Omental fat pad (tissue), 4 donors: ENCODE results near the gene ME3. TPM values are rescaled to one million over a fixed set of nuclear protein-coding genes. Genes with fewer than 3 reads are reported as not detected.

Source experiments
- ATAC-seq: fragments of 150-250 bp; one replicate; pipeline ENCODE4 v1.9.1; 2016; ENCODE audit warnings: mild to moderate bottlenecking, moderate library complexity; ENCODE audit not compliant: low FRiP score
- DNase-seq: peaks from one replicate; pipeline ENCODE4 v3.0.0-alpha.2; 2019; ENCODE audit warnings: low spot score
- total RNA-seq, 4 donors: library from RNA; depleted of rRNA; stranded (reverse); fragments of >200 nt; gene quantifications; one replicate each; pipeline ENCODE4 v1.1.0, GENCODE V29; 2016
- TF ChIP-seq, protein P1 (sequence below), 3 donors: fragments of 450-650 bp; IDR thresholded peaks; one replicate each; pipeline ENCODE4 v1.5.1; 2016 to 2017; ENCODE audit warnings: antibody characterized with exemption in 3 of 3, mild to moderate bottlenecking in 3 of 3, moderate library complexity in 2 of 3

The ME3 gene
- total RNA-seq, 4 donors from 2014 or later: 28.4 to 93.0 (median 80.1) TPM

- no peak for DNase-seq
- no peak for ATAC-seq
- TF ChIP-seq, protein P1, sequence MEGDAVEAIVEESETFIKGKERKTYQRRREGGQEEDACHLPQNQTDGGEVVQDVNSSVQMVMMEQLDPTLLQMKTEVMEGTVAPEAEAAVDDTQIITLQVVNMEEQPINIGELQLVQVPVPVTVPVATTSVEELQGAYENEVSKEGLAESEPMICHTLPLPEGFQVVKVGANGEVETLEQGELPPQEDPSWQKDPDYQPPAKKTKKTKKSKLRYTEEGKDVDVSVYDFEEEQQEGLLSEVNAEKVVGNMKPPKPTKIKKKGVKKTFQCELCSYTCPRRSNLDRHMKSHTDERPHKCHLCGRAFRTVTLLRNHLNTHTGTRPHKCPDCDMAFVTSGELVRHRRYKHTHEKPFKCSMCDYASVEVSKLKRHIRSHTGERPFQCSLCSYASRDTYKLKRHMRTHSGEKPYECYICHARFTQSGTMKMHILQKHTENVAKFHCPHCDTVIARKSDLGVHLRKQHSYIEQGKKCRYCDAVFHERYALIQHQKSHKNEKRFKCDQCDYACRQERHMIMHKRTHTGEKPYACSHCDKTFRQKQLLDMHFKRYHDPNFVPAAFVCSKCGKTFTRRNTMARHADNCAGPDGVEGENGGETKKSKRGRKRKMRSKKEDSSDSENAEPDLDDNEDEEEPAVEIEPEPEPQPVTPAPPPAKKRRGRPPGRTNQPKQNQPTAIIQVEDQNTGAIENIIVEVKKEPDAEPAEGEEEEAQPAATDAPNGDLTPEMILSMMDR (IDR thresholded peaks at IDR 0.05): no peak
Observed at GRCh38 chr11:86617502-86617901, 54.9 kb downstream of the ME3 start.

- DNase-seq (no peak), ATAC-seq (no peak)
- TF ChIP-seq, protein P1 (IDR thresholded peaks at IDR 0.05): no peak
Observed at GRCh38 chr11:86615487-86615886, 56.9 kb downstream of the ME3 start.

DNA sequence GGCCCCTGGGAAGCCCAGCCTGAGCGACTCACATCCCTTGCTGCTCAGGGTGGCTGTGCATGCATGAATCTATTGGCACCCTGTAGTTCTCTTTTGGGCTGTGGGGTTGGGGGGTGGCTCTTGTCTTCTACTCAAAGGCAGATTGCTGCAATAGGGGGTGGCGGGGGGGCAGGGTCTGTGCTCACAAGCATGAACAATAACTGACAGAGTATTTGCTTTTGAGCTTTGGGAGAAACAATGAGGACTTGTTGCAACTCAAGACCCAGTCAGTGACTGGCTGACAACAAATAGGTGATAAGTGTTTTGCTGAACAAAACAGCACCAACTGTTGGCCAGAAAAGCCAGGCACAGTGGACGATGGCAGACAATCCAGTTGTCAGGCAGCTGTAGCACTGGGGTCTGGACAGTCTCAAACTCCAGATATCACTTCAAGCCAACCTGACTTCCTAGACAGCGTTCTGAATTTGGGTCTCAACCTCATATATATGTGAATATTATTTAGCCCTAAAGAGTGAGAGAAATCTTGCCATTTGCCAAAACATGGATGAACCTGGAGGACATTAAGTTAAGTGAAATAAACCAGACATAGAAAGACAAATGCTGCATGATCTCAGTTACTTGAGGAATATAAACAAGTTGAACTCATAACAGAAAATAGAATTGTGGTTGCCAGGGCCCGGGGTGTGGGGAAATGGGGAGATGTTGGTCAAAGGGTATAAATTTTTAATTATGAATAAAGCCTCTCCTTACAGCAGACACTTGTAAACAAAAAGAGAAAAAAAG lies 61.7 kb downstream of the ME3 start:
- TF ChIP-seq, protein P1 (IDR thresholded peaks at IDR 0.05): no peak
- DNase-seq: no peak
- ATAC-seq: no peak

- DNase-seq (peak; percentile 52), ATAC-seq (peak; percentile 88)
- TF ChIP-seq, protein P1 (IDR thresholded peaks at IDR 0.05): peak in 2 of 3 donors; percentile 24 to 47
Observed at GRCh38 chr11:86608251-86608799, 64.1 kb downstream of the ME3 start.

DNA sequence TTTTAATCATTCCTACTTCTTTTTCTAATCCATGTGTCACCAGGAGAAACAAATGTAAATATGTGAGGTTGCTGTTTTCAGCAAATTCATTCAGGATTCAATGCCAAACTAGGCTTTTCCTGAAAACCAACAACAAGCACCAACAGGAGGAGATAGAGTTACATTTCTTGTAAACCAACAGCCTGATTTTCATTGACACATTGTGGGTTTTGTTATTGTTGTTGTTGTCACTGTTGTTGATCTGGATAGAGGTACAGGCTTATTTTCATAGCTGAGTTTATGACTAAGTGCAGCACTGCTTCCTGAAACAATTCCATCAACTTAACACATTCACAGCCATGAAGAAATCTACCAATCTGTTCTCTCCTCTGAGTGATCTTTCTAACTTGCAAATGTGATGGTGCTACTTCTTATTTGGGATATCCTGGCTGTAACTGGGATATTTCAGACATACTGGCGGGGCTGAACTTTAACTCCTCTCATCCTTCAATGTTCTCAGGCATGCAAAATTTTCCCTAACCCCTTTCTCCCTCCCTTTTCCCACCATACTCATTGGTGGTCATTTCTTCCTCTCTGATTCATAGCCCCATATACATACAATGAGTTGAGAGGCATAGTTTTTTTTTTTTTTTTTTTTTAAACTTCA lies 65.5 kb downstream of the ME3 start:
- peak; percentile 15 for ATAC-seq
- no peak for DNase-seq
- TF ChIP-seq, protein P1 (IDR thresholded peaks at IDR 0.05): no peak

DNA sequence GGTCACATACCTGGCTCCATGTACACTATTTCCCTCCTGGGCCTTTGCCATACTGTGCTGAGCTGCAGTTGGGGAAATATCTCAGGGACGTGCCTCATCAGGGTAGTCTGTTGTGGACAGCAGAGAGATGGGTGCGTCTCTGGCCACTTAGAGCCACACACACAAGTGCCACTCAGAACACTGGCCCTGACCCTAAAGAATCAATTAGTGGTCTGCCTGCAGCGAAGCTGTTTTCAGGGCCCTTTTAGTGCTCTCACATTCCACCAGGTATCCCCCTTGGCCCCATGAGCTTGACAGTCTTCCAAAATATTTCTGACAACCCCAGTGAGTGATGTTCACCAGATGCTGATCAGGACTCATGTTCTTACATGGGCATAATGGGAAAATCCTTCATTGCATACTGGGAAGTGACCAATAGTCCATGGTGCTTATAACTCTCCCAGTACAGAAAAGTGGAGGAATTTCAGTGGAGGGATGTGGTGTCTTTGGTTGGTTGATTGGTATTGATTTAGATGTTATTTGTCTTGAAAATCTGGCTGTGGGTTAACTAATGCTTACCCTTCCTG lies 66.1 kb downstream of the ME3 start:
- TF ChIP-seq, protein P1 (IDR thresholded peaks at IDR 0.05): no peak
- ATAC-seq: peak; percentile 25
- DNase-seq: no peak
